CD14-positive monocyte (primary cell): Measurements from ENCODE around the gene DHX38. TPM values are rescaled to one million over a fixed set of nuclear protein-coding genes. Genes with fewer than 3 reads are reported as not detected.
A peak's percentile ranks its signal among the peaks of the same experiment; 100 is the strongest.

ENCODE experiments used
- DNase-seq, 3 donors: peaks; one replicate each; pipeline ENCODE4 v3.0.0-alpha.2; 2011 to 2022
- H2AFZ ChIP-seq: 2 replicates; pipeline ENCODE4 v1.6.0; 2012; ENCODE audit warnings: mild to moderate bottlenecking, low read depth, low read length, inconsistent platforms; ENCODE audit not compliant: insufficient read depth, poor library complexity, severe bottlenecking
- H3K27ac ChIP-seq, 2 donors: 1 replicate in 1 of 2; 2 replicates in 1 of 2; pipeline ENCODE4 v1.5.1; 2012 to 2013; ENCODE audit warnings: low read length in 2 of 2, control low read depth in 1 of 2, inconsistent platforms in 1 of 2, low read depth in 1 of 2, mild to moderate bottlenecking in 1 of 2
- H3K27me3 ChIP-seq, 2 donors: one replicate each; pipeline versions ENCODE4 v1.6.0 to v1.6.1; 2011 to 2013; ENCODE audit warnings: low read length in 2 of 2; ENCODE audit not compliant: control insufficient read depth in 2 of 2, insufficient read depth in 2 of 2
- H3K36me3 ChIP-seq, 2 donors: replicated peaks in 1 of 2; 1 replicate in 1 of 2; 2 replicates in 1 of 2; pipeline versions ENCODE4 v1.5.1 to v1.6.1; 2012 to 2013; ENCODE audit warnings: low read length in 2 of 2, control low read depth in 1 of 2, inconsistent platforms in 1 of 2, mild to moderate bottlenecking in 1 of 2; ENCODE audit not compliant: insufficient read depth in 2 of 2, control insufficient read depth in 1 of 2
- H3K4me1 ChIP-seq, 2 donors: 1 replicate in 1 of 2; 2 replicates in 1 of 2; pipeline versions ENCODE4 v1.5.1 to v1.6.1; 2012 to 2013; ENCODE audit warnings: low read length in 2 of 2, control low read depth in 1 of 2, inconsistent platforms in 1 of 2, mild to moderate bottlenecking in 1 of 2, moderate library complexity in 1 of 2; ENCODE audit not compliant: insufficient read depth in 2 of 2, control insufficient read depth in 1 of 2
- H3K4me2 ChIP-seq: replicated peaks from 2 replicates; pipeline ENCODE3; 2012; ENCODE audit warnings: low read length, moderate library complexity, mild to moderate bottlenecking; ENCODE audit not compliant: poor library complexity, severe bottlenecking; ENCODE audit errors: extremely low read depth
- H3K4me3 ChIP-seq, 3 experiments: fragments of 200-600 bp in 1 of 3; sonication (generic) in 1 of 3; replicated peaks in 1 of 3; 1 replicate in 2 of 3; 2 replicates in 1 of 3; pipeline ENCODE4 v1.5.1; 2011 to 2013; ENCODE audit warnings: low read length in 3 of 3, mild to moderate bottlenecking in 3 of 3, control low read depth in 2 of 3, low read depth in 2 of 3, inconsistent platforms in 1 of 3, moderate library complexity in 1 of 3
- H3K79me2 ChIP-seq: 2 replicates; pipeline ENCODE4 v1.6.0; 2012; ENCODE audit warnings: mild to moderate bottlenecking, control low read depth, inconsistent platforms, low read length, moderate library complexity; ENCODE audit not compliant: insufficient read depth
- H3K9ac ChIP-seq: 2 replicates; pipeline ENCODE4 v1.6.0; 2017; ENCODE audit warnings: low read length, mild to moderate bottlenecking; ENCODE audit not compliant: insufficient read depth, poor library complexity, severe bottlenecking
- H3K9me3 ChIP-seq, 2 donors: replicated peaks in 1 of 2; 1 replicate in 1 of 2; 2 replicates in 1 of 2; pipeline versions ENCODE4 v1.5.1 to v1.6.1; 2012 to 2013; ENCODE audit warnings: low read length in 2 of 2, control low read depth in 1 of 2; ENCODE audit not compliant: control insufficient read depth in 1 of 2, insufficient read depth in 1 of 2
- H4K20me1 ChIP-seq: 2 replicates; pipeline ENCODE4 v1.6.0; 2012; ENCODE audit warnings: mild to moderate bottlenecking, low read length, control low read depth, moderate library complexity; ENCODE audit not compliant: insufficient read depth
- H3K27ac Mint-ChIP-seq, 7 donors: one replicate each; pipeline ENCODE4 v1.8.0; 2020; ENCODE audit warnings: mild to moderate bottlenecking in 7 of 7, mixed read lengths in 7 of 7, moderate library complexity in 6 of 7, inconsistent platforms in 2 of 7
- H3K27me3 Mint-ChIP-seq, 3 donors: one replicate each; pipeline ENCODE4 v1.8.0; 2021 to 2022; ENCODE audit warnings: low read depth in 3 of 3, mild to moderate bottlenecking in 3 of 3, mixed read lengths in 3 of 3, moderate library complexity in 3 of 3, inconsistent platforms in 1 of 3
- H3K36me3 Mint-ChIP-seq, 2 donors: one replicate each; pipeline ENCODE4 v1.8.0; 2020; ENCODE audit warnings: mixed read lengths in 2 of 2, inconsistent platforms in 1 of 2, mild to moderate bottlenecking in 1 of 2
- H3K4me1 Mint-ChIP-seq: one replicate; pipeline ENCODE4 v1.8.0; 2020; ENCODE audit warnings: mild to moderate bottlenecking, mixed read lengths
- H3K4me3 Mint-ChIP-seq, 2 donors: one replicate each; pipeline ENCODE4 v1.8.0; 2020; ENCODE audit warnings: mild to moderate bottlenecking in 2 of 2, mixed read lengths in 2 of 2, moderate library complexity in 1 of 2
- H3K9me3 Mint-ChIP-seq, 7 donors: one replicate each; pipeline ENCODE4 v1.8.0; 2020 to 2022; ENCODE audit warnings: mixed read lengths in 7 of 7, mild to moderate bottlenecking in 6 of 7, moderate library complexity in 6 of 7, inconsistent platforms in 2 of 7
- CTCF ChIP-seq: fragments of 200-600 bp; IDR thresholded peaks from one replicate; pipeline ENCODE4 v1.8.0; 2022; ENCODE audit warnings: antibody characterized with exemption, mild to moderate bottlenecking
- WGBS: methylation state at CpG from one replicate; pipeline ENCODE4 v1.1.5; 2013; ENCODE audit warnings: missing lambda C conversion rate; ENCODE audit not compliant: insufficient coverage; 5-methylcytosine and 5-hydroxymethylcytosine counted together
- intact Hi-C, 2 donors: fragments of 100-400 bp; cut with micrococcal nuclease; formaldehyde crosslinking; loops; one replicate each; pipeline versions ENCODE4 v1.15.0 to v1.15.1; 2023
- polyA plus RNA-seq, 3 donors: library from polyadenylated mRNA; depleted of rRNA in 1 of 3; unstranded in 2 of 3; stranded (reverse) in 1 of 3; fragments of 300-500 nt in 2 of 3; fragments of >200 nt in 1 of 3; fragmentation: Illumina TruSeq in 2 of 3; gene quantifications; 1 replicate in 2 of 3; 2 replicates in 1 of 3; pipeline ENCODE4 v1.2.3, GENCODE V29; 2012 to 2021

DHX38 gene
- polyA plus RNA-seq, 3 donors = 9.1 to 91.5 (median 19.2) TPM

- peaks cover 17 to 23% of the 10 kb centered on the region in 2 donors for H3K4me1 ChIP-seq
- no peaks in the 10 kb centered on the region for H3K79me2 ChIP-seq
- H3K4me3 ChIP-seq = no peak overlapping the region
- no peak for DNase-seq
- H4K20me1 ChIP-seq = no peaks in the 10 kb centered on the region
- H3K9me3 ChIP-seq = no peaks in the 10 kb centered on the region
- no peaks in the 10 kb centered on the region for H3K27me3 ChIP-seq
- TF ChIP-seq CTCF = no peak
- H3K27ac ChIP-seq = no peak overlapping the region
- H3K4me2 ChIP-seq = no peak overlapping the region
- peak overlapping the region in 1 of 7 donors; percentile 25 for H3K27ac Mint-ChIP-seq
- no peak overlapping the region for H3K9ac ChIP-seq
- 91% methylated on average over 8 of the region's 9 CpGs for WGBS
- intact Hi-C loops = loop anchor here (10.0 kb wide), 3 partner anchors 106 to 336 kb away; no protein-coding TSS in a partner anchor
- no peak overlapping the region for H3K4me3 Mint-ChIP-seq
- peaks cover 24% of the 10 kb centered on the region for H3K4me1 Mint-ChIP-seq
- peaks cover 3% of the 10 kb centered on the region in 2 donors for H3K36me3 Mint-ChIP-seq
- peaks cover 0 to 4% (median 3%) of the 10 kb centered on the region in 3 donors for H3K27me3 Mint-ChIP-seq
- H3K9me3 Mint-ChIP-seq = no peaks in the 10 kb centered on the region
- H3K36me3 ChIP-seq = peaks cover 0 to 6% of the 10 kb centered on the region in 2 donors
- no peak overlapping the region for H2AFZ ChIP-seq
These were observed 35.1 kb downstream of the DHX38 start for GRCh38 chr16:72128701-72129100.

- Mint-ChIP-seq H3K27ac (peak overlapping the region in 2 of 7 donors; percentile 38 to 43), H3K4me1 (peaks cover 16% of the 10 kb centered on the region), H3K9me3 (no peaks in the 10 kb centered on the region), H3K27me3 (peaks cover 0 to 4% (median 3%) of the 10 kb centered on the region in 3 donors), H3K4me3 (no peak overlapping the region), H3K36me3 (peaks cover 3% of the 10 kb centered on the region in 2 donors)
- Histone ChIP-seq H3K27me3 (no peaks in the 10 kb centered on the region), H3K4me2 (no peak overlapping the region), H3K27ac (no peak overlapping the region), H3K9ac (no peak overlapping the region), H3K36me3 (peaks cover 0 to 6% of the 10 kb centered on the region in 2 donors), H2AFZ (no peak overlapping the region), H3K4me1 (peaks cover 14 to 15% of the 10 kb centered on the region in 2 donors), H3K79me2 (no peaks in the 10 kb centered on the region), H4K20me1 (no peaks in the 10 kb centered on the region), H3K4me3 (no peak overlapping the region), H3K9me3 (no peaks in the 10 kb centered on the region)
- intact Hi-C loops = loop anchor here (10.0 kb wide), 3 partner anchors 105 to 335 kb away; no protein-coding TSS in a partner anchor
- no peak for DNase-seq
- WGBS = 100% methylated on average over 7 of the region's 7 CpGs
- no peak for TF ChIP-seq CTCF
These were observed 36.5 kb downstream of the DHX38 start for GRCh38 chr16:72129976-72130656.
